ENCODE data around the gene CALCR.

CALCR gene

DNA sequence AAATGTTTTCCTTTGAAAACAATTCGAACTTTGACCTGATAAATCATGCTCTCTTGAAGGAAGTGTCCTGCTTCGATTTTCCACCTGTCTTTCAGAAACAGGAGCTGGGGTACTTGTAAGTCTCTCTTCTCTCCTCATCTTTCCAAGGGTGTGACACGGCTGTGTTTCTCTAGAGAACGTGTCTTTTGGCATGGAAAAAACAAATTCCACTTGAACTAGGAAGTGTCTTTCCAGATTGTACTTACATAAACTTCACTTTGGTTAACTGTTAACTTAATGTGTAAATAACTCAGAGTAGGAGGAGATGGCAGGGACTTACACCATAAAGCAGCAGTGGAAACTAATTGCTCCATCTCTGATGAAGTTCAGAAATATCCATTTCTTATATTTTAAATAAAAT is 4.2 kb upstream of the CALCR start:
- Histone ChIP-seq H3K36me3 (replicated peaks) (no peaks in the 10 kb centered on the region), H3K27me3 (ENCODE audit: low read depth) (peaks cover 21% of the 10 kb centered on the region), H3K4me1 (no peaks in the 10 kb centered on the region), H3K4me3 (no peak overlapping the region), H3K9me3 (no peaks in the 10 kb centered on the region)
- no peak for DNase-seq (ENCODE audit: low spot score in 2 of 2)
- in situ Hi-C loops (cut with MboI; ENCODE audit: low sequenced_read_pairs): no loop called here

DNA sequence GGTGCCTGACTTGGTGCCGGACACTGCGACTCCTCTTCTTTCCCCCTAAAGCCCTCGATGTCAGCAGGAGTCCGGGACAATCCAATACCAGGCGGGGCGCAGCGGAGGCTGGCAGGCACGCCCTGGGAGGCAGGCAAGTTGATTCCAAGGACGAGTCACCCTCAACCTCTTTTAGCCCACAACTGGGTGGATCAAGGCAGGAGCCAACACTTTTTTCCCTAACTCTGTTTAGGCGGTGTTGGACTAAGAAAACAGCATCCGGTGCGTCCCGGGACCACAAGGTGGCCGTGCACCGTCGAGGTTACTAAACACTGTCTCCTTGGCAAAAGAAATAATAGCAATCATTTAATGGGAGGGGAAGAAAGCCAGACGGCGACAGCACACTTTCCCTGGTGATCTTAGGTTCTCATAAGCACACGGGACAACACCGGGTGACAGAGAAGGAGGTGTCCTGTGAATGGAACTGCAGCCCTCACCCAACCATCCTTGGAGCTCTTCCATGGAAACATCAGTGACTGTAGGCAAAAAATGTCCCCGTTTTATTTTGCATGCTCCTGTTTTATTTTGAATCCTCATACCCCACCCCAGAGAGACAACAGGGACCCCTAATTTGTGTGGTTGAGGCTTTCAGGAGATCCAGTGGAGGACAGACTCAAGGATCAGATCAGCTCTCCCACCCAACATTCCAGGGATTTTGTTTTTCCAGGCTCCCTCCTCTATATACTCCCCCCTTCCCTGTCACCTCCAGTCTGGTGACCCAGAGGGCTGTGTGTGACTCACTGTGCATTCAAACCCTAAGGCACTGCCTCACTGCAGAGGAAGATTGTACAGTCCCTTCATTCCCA is 1.3 kb upstream of the CALCR start:
- peak overlapping the region; percentile 27 for H3K4me3 ChIP-seq
- DNase-seq (ENCODE audit: low spot score in 2 of 2): peak in 1 of 2 experiments; percentile 16
- no peaks in the 10 kb centered on the region for H3K4me1 ChIP-seq
- peaks cover 48% of the 10 kb centered on the region for H3K27me3 ChIP-seq (ENCODE audit: low read depth)
- in situ Hi-C loops (cut with MboI; ENCODE audit: low sequenced_read_pairs): no loop called here
- H3K9me3 ChIP-seq: no peaks in the 10 kb centered on the region
- no peaks in the 10 kb centered on the region for H3K36me3 ChIP-seq (replicated peaks)

DNA sequence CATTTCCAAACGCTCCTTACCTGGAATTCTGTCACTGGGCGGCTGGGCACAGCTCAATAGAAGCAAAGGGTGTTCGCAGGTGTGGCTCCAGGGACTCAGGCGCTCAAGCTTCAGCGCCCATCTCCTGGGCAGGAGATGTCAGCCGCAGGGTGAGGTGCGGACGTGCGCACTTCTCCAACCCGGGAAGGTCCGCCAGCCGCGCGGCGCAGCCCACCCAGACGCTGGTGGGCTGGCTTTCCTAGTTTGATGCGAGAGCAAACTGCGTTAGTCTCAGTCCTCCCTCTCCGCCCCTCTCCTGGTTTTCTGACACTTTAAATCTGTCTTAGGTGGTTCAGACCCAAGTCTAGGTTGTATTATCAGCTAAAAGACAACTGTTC is 267 bp downstream of the CALCR start:
- no peaks in the 10 kb centered on the region for H3K36me3 ChIP-seq (replicated peaks)
- no peaks in the 10 kb centered on the region for H3K9me3 ChIP-seq
- peak overlapping the region; percentile 27 for H3K4me3 ChIP-seq
- peaks cover 53% of the 10 kb centered on the region for H3K27me3 ChIP-seq (ENCODE audit: low read depth)
- no peaks in the 10 kb centered on the region for H3K4me1 ChIP-seq
- in situ Hi-C loops (cut with MboI; ENCODE audit: low sequenced_read_pairs): loop anchor here (25.0 kb wide), 1 partner anchor 337 kb away; the partner anchor contains the start of genes HEPACAM2 and VPS50
- no peak for DNase-seq (ENCODE audit: low spot score in 2 of 2)

DNA sequence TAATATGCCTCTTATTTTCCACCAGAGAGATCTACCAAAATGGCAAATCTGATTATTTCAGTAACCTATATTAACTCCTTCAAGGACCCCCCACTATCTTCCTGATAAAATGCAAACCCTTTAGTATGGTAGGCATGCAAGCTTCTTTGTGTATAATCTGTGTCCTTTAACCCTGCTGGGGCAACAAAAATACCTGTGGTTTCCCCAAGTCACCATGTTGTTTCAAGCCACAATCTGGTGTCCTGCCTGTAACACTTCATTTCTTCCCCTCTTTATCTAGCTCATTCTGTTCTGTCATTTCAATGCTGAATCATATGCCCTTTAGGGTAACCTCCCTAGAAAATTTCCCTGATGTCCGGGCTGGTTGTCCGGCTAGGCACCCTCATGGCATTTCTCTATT is 5.3 kb downstream of the CALCR start:
- Histone ChIP-seq H3K27me3 (ENCODE audit: low read depth) (peaks cover 36% of the 10 kb centered on the region), H3K4me3 (no peak overlapping the region), H3K4me1 (no peaks in the 10 kb centered on the region), H3K9me3 (no peaks in the 10 kb centered on the region), H3K36me3 (replicated peaks) (no peaks in the 10 kb centered on the region)
- in situ Hi-C loops (cut with MboI; ENCODE audit: low sequenced_read_pairs): loop anchor here (25.0 kb wide), 1 partner anchor 332 kb away; the partner anchor contains the start of genes HEPACAM2 and VPS50
- no peak for DNase-seq (ENCODE audit: low spot score in 2 of 2)

DNA sequence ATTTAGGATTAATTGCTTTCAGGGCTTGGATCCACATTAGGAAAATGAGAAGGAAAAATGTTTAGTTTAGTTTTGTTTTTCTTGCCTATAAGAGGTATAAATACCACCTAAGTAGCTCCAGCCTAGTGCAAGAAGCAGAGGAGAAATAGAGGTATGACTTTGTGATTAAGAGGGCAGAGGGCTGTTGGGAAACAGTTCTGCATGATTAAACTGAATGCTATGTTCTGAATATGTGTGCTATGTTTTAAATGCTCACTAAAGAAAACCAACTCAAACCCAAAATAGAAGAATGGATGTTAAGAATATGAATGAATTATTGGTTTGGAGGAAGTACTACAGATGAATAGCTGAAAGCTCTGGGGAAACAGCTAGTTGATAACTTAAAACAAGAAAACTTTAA is 7.6 kb downstream of the CALCR start:
- H3K4me1 ChIP-seq: no peaks in the 10 kb centered on the region; the same call in 1 of the 2 replicates
- H3K27me3 ChIP-seq (ENCODE audit: low read depth): peaks cover 13% of the 10 kb centered on the region
- no peak overlapping the region for H3K4me3 ChIP-seq
- no peaks in the 10 kb centered on the region for H3K9me3 ChIP-seq
- DNase-seq (ENCODE audit: low spot score in 2 of 2): no peak
- no peaks in the 10 kb centered on the region for H3K36me3 ChIP-seq (replicated peaks)
- in situ Hi-C loops (cut with MboI; ENCODE audit: low sequenced_read_pairs): loop anchor here (25.0 kb wide), 1 partner anchor 330 kb away; the partner anchor contains the start of genes HEPACAM2 and VPS50

DNA sequence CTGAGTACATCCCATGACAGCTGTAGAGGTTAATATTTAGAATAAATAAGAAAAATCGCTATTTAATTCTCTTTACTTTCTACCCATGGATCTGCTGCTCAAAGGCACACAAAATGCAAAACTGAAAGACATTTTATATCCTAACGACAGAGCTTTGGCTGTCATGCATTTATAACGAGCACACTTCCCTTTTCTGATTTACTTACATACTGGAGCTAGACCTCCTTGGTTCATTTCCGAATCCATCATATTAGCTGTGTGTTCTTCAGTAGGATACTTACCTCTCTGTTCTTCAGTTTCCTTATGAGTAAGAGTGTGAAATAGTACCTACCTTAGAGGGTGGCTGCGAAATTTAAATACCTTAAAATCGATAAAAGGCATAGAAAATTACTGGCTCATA is 10.9 kb downstream of the CALCR start:
- in situ Hi-C loops (cut with MboI; ENCODE audit: low sequenced_read_pairs): loop anchor here (25.0 kb wide), 1 partner anchor 326 kb away; the partner anchor contains the start of genes HEPACAM2 and VPS50

DNA sequence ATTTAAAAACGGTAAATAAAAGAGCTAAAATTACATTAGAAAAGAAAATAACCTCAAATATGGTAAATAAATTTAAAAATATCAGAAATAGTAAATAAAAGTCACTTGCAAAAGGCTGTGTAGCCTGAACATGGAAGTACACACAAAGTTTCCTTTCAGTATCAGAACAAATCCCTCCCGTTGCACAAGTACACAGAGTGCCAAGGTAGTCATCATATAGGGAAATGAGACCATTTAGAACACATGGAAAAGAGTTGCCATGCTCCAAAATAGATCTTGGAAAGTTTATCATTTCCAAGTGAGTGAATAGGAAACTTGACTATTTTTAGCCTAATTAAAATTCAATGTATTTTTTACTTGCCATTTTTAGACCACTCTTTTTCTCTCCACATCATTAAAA is 11.6 kb downstream of the CALCR start:
- Histone ChIP-seq H3K27me3 (ENCODE audit: low read depth) (no peaks in the 10 kb centered on the region), H3K4me1 (no peaks in the 10 kb centered on the region; the same call in 1 of the 2 replicates), H3K4me3 (no peak overlapping the region), H3K9me3 (no peaks in the 10 kb centered on the region), H3K36me3 (replicated peaks) (no peaks in the 10 kb centered on the region)
- in situ Hi-C loops (cut with MboI; ENCODE audit: low sequenced_read_pairs): loop anchor here (25.0 kb wide), 1 partner anchor 326 kb away; the partner anchor contains the start of genes HEPACAM2 and VPS50
- no peak for DNase-seq (ENCODE audit: low spot score in 2 of 2)

More for the DNA sequence above, 10.9 kb downstream of the CALCR start:
- H3K27me3 ChIP-seq (ENCODE audit: low read depth): no peaks in the 10 kb centered on the region
- no peaks in the 10 kb centered on the region for H3K36me3 ChIP-seq (replicated peaks)
- DNase-seq (ENCODE audit: low spot score in 2 of 2): no peak
- no peak overlapping the region for H3K4me3 ChIP-seq
- no peaks in the 10 kb centered on the region; the same call in 1 of the 2 replicates for H3K4me1 ChIP-seq
- H3K9me3 ChIP-seq: no peaks in the 10 kb centered on the region

DNA sequence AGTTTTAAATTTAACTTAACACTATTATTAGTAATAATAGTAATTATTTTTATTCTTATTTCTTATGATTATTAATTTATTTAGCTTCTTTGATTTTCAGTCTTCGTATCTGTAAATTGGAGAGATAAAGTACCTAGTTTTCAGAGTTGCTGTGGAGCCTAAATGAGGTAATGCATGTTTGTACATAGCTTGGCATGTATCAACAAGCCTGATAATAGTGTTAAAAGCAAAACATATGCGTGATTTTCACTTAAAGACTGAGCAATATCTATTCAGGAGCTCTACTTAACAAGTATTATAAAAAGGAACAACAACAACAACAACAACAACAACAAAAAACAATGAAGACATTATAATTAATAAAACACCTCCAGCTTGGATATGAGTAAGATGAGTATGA is 12.4 kb downstream of the CALCR start:
- Histone ChIP-seq H3K36me3 (replicated peaks) (no peaks in the 10 kb centered on the region), H3K27me3 (ENCODE audit: low read depth) (no peaks in the 10 kb centered on the region), H3K4me3 (no peak overlapping the region), H3K9me3 (no peaks in the 10 kb centered on the region), H3K4me1 (no peaks in the 10 kb centered on the region; the same call in 1 of the 2 replicates)
- in situ Hi-C loops (cut with MboI; ENCODE audit: low sequenced_read_pairs): loop anchor here (25.0 kb wide), 1 partner anchor 325 kb away; the partner anchor contains the start of genes HEPACAM2 and VPS50
- DNase-seq (ENCODE audit: low spot score in 2 of 2): no peak

DNA sequence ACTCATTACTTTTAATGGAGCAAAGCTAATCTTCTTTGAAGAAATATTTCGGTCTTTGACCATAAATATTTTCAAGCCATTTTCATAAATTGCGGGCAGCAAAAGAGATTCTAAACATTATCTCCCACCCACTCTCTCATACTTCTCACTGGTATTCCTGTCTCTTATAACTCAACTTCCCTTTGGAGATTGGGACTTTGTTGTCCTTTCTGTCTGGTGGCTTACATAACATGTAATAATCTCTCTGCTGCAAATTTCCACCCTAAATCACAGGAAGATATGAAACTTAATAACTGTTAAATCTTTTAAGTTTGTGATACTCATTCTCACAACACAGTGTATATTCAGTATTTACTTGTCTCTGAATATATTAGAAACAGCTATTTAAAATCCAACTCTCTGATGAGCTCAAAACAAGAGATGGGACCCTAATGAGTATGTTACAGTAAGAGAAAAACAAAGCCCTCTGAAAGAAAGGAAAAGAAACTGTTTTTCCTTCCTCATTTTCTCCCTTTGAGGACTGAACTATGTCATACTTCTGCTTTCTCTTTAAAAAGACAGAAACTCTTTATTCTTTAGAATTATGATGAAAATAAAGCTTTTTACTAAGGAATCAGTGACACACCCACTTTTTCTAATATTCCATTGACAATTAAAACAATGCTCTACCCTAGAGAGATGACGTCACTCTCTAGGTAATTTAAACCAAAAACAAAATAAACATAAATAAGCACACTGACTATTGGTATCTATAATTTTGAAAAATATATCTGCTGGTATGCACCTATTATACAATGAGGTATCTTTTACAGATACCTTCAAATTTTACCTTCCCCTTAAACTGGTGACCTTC is 14.7 kb downstream of the CALCR start:
- Histone ChIP-seq H3K9me3 (no peaks in the 10 kb centered on the region), H3K27me3 (ENCODE audit: low read depth) (no peaks in the 10 kb centered on the region), H3K4me3 (no peak overlapping the region), H3K4me1 (no peaks in the 10 kb centered on the region; the same call in 1 of the 2 replicates), H3K36me3 (replicated peaks) (no peaks in the 10 kb centered on the region)
- DNase-seq (ENCODE audit: low spot score in 2 of 2): no peak
- in situ Hi-C loops (cut with MboI; ENCODE audit: low sequenced_read_pairs): loop anchor here (25.0 kb wide), 1 partner anchor 323 kb away; the partner anchor contains the start of genes HEPACAM2 and VPS50

DNA sequence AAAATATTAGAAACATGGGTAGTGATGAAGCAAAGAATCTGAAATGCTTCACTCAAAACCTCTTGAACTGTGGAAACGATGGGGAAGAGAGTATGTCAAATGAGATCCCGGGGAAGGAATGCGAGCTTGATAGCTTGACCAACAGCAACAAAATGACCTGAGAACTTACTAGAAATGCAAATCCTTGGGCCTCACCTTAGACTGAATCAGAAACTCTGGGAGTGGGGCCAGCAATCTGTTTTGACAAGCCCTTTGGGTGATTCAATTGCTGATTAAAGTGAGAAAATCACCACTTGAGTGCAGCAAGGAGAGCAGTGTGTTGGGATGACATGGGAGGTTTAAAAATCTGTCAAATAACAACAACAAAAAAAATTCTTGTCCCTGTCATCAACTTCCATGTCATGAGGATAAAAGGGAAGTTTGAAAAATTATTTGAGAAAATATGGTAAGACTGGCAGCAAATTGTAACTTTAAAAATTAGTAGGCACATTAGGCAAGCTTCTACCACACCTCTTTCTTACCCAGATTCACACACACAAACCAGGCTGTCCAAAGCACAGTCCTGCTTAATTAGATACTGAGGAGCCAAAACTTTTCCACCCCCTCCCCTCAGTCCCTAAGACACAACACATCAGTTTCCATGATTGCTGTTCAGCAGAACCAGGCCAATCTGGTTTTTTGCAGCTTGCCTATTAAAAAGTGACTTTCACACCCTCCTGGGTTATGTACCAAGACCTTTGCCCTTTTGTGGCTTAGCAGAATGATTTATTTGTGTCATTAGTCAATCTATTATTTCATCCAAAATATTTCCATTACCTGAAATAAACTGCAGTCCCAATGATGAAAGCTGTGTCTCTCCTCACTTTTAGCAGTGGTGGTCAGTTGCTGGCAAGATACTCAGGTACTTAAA is 15.6 kb downstream of the CALCR start:
- no peaks in the 10 kb centered on the region for H3K36me3 ChIP-seq (replicated peaks)
- H3K9me3 ChIP-seq: no peaks in the 10 kb centered on the region
- in situ Hi-C loops (cut with MboI; ENCODE audit: low sequenced_read_pairs): loop anchor here (25.0 kb wide), 1 partner anchor 322 kb away; the partner anchor contains the start of genes HEPACAM2 and VPS50
- no peaks in the 10 kb centered on the region; the same call in 1 of the 2 replicates for H3K4me1 ChIP-seq
- H3K4me3 ChIP-seq: no peak overlapping the region
- DNase-seq (ENCODE audit: low spot score in 2 of 2): no peak
- no peaks in the 10 kb centered on the region for H3K27me3 ChIP-seq (ENCODE audit: low read depth)

DNA sequence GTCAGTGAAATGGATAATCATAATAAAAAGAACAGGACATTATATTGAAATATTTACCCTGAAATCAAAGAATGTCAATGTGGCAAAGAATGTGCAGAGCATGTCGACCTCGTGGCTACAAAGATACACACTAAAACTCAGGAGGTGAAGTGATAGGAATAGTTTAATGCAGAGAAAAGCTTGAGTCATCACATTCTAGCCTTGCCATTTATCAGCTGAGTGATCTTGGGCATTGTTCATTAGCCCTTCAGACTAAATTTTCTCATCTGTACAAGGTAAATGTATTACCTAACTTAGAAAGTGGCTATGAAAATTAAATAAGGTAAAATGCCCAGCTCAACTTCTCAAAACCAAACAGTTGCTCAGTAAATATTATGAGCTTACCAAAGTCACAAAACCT is 22.6 kb downstream of the CALCR start:
- in situ Hi-C loops (cut with MboI; ENCODE audit: low sequenced_read_pairs): loop anchor here (25.0 kb wide), 1 partner anchor 315 kb away; the partner anchor contains the start of genes HEPACAM2 and VPS50
- no peaks in the 10 kb centered on the region for H3K27me3 ChIP-seq (ENCODE audit: low read depth)
- H3K4me3 ChIP-seq: no peak overlapping the region
- no peaks in the 10 kb centered on the region for H3K9me3 ChIP-seq
- peaks cover 6% of the 10 kb centered on the region for H3K4me1 ChIP-seq
- H3K36me3 ChIP-seq (replicated peaks): no peaks in the 10 kb centered on the region
- DNase-seq (ENCODE audit: low spot score in 2 of 2): no peak

DNA sequence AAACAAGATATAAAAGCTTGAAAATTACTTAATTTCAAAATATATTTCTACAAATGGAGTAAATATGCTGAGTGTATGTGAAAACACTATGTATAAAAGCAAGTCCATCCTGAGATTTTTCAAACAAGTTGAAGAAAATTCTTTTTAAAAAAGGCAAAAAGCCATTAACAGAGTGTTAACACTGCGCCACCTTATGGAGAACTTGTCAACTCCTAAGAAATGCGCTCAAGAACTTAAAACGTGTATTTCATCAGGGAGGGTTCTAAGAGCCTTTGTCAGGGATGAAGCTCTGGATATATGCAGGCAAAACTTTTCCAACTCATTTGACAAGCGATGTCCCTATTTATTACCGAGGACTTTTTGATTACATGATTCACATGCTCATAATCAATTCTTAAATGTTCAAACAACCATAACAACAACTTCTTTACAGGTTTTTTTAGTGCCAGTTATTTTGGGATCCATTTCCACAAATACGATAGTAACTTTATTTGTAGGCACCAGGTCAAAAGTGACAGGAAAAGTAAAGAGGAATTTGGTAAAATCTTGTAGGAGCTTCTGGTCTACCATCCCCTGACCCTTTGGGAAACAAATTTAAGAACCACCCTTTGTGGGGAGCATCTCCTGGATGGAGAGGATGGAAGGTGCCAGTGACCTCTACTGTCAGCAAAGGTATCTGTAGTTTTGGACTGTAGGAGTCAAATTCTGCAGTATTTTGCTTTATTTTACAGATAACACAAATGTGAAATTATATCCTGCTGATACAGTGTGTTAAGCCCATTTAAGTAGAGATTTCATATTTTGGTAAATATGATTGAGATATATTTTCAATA is 23.2 kb downstream of the CALCR start:
- Histone ChIP-seq H3K4me1 (peaks cover 6% of the 10 kb centered on the region), H3K36me3 (replicated peaks) (no peaks in the 10 kb centered on the region), H3K4me3 (no peak overlapping the region), H3K9me3 (no peaks in the 10 kb centered on the region), H3K27me3 (ENCODE audit: low read depth) (no peaks in the 10 kb centered on the region)
- in situ Hi-C loops (cut with MboI; ENCODE audit: low sequenced_read_pairs): loop anchor here (25.0 kb wide), 1 partner anchor 314 kb away; the partner anchor contains the start of genes HEPACAM2 and VPS50
- DNase-seq (ENCODE audit: low spot score in 2 of 2): peak; percentile 39 to 84

Measured in HAP-1 (cell line).